ELF-1 (cell line): ENCODE results near the gene SHISA9.

Experiments
- DNase-seq: peaks from one replicate; pipeline ENCODE4 v3.0.0-alpha.2; 2016; ENCODE audit warnings: low read depth, low spot score

The SHISA9 gene

DNA sequence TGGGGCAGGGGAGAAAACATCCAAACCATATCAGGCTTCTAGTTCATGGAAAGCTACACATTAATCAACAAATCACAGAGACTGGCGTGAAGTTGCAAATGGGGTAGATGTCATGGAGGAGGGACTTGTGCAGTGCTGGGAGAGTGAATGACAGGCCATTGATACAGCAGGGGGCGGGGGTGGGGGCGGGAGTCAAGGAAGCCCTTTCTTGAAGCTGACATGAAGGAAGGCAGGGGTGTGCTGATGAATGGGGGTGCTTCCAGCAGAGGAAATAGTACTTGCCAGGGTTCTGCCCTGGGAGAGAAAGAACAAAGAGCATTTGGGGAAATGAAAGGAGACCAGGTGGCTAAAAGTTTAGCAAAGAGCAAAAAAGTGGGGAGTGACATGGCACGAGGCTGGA lies 269.9 kb downstream of the SHISA9 start:
- DNase-seq, result no peak

DNA sequence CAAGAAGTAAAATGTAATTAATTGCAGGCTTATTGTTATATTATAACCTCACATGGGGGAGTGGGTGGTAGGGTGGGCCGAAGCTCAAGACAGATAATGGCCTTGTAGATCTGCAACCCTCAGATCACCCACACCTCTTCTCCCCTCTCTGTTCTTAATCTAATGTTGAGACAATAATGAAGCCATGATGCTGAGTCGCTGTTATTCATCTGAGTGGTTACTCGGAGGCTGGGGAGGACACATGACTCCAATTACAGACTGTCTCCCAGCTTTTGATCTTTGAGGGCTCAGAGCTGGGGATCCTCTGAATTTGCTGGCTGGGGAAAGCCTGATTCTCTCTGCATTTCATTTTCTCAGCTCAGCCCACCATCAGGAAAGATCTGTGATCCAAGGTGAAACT lies 275.3 kb downstream of the SHISA9 start:
- no peak for DNase-seq

DNA sequence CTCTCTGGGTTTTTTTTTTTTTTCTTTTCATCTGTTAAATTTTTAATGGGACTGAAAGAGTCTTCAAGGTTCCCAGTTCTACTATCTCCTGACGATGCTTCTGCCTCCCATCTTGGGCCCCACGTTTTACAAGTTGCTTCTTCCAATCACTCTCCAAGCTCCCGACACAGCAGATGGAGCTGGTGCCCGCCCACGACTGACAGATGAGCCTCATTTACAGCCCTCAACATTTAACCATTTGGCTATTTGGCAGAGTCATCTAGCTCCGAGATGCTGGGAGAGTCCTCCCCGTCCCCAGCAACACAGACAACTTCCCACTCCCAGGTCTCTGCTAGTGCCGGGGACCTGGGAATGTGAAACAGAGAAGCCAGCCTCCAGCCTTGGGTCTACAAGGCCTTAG lies 276.9 kb downstream of the SHISA9 start:
- DNase-seq, result no peak

DNA sequence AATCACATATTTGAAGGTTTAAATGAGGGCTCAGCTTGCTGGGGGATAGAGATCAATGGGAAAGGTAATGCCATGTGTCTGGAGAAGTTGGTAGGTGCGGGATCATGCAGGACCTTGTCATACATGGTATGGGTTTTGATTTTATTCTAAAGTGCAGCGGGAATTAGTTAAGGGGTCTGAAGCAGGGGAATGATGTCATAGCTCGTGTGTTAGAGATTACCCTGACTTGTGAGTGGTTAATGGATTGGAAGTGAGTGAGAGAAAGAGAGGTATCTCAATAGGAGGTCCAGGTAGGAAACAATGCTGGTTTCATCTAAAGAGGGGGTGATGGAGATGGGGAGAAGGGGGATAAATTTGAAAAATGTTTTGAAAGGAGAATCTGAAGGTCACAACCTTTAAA lies 280.0 kb downstream of the SHISA9 start:
- DNase-seq, result no peak

DNA sequence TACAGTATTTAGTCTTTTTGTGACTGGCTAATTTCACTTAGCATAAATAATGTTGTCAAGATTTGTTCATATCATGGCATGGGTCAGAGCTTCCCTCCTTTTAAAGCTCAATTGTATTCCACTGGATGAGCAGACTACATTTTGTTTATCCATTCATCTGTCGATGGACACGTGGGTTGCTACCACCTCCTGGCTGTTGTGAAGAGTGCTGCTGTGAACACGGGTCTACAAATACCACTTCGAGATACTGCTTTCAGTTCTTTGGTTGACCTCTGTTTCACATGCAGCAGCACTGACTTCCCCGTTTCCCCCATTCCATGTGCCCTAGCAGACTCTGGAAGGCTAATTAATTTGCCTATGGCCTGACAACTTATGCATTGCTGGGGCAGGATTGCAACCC lies 285.4 kb downstream of the SHISA9 start:
- DNase-seq, result peak; percentile 19

DNA sequence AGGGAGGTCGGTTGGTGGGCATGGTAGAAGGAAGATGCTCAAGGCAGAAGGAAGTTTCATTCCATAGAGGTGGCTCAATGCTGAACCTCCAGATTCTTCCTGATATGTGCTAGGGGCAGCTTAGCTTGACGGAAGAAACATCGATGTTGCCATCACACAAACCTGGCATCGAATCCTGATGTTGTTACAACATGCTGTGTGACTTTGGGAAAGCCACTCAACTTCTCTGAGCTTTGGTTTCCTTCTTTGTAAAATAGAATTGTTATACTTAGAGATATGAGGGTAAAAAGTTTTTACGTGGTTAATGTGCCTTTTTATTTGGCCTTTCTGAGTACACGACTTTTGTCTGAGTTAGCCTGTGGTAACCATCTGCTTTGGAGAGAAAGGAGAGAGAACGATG lies 287.9 kb downstream of the SHISA9 start:
- DNase-seq, result no peak

DNA sequence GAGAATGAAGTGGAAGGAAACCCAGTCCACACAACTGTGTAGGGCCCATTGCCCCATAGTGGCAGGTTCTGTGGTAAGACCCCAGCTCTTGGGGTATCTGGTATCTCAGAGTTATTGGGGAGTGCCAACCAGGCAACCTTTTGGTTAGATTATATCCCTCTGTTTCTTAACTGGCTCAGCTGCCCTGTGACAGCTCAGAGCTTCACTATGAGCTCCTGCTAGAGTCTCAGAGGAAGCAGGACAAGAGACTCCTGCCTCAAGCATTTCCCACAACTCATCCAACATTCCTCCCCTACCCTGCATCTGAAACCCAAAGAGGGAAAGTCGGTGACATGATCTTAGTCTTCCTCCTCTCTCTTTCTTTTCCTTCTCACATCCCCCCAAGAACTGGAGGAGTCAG lies 292.3 kb downstream of the SHISA9 start:
- DNase-seq, result no peak

DNA sequence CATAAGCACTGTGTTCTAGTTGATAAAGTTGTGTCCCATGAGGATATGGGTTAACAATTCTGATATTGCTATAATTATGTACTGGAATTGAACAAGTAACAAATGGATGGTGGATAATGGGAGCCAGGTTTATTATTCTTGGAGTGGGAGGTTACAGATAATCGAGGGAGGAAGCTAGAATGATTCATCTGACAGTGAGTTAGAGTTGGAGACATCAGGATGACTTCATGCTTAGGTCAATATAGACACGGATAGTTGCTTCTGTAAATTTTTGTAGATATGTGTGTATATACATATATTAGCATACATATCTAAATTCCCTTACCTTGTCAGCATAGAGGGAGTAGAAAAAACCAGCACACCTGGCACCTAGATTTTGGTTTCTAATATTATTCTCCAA lies 293.4 kb downstream of the SHISA9 start:
- no peak for DNase-seq

DNA sequence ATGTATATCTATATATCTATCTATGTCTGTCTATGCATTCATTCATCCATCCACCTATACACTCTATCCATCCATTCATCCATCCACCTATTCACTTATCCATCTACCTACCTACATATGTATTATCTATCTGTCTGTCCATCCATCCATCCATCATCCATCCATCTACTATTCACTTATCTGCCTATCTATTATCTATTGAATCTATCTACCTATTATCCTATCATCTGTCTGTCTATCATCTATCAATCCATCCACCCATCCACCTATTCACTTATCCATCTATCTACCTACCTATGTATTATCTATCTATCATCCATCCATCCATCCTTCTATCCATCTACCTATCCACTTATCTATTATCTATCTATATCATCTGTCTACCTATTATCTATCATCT lies 302.3 kb downstream of the SHISA9 start:
- DNase-seq, result no peak

DNA sequence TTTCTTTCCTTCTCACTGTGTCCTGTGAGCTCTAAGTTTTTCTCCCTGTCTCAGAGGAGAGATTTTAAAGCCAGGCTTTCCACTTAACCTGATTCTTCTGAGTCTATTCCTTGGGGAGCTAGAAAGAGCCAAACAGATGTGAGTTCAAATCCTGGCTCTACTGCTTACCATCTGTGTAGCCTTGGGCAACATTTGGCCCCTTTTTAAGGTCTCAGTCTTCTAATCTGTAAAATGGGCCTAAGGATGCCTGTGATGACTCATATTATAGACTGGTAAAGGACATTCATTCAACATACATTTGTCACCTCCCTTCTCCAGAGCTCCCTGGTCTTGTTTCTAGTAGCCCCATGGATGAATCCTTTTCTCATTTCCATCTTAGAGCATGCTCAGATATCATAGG lies 304.0 kb downstream of the SHISA9 start:
- no peak for DNase-seq

DNA sequence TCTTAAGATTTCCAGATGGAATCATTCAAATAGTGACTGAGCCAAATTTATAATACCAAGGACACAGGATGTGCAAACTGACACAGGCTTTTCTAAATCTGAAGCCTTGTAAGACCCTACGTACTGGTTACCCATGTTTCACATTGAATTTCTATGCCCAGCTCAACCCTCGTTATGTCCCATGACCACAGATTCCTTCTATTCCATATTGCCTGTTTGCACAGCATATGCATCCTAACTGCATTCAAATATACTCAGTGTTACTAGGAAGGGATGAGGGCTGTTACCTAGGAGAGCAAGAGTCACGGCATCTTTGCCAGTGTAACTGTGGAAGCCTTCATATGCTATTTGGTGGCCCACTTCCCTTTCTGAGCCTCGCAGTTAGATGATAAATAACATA lies 305.2 kb downstream of the SHISA9 start:
- DNase-seq, result no peak

DNA sequence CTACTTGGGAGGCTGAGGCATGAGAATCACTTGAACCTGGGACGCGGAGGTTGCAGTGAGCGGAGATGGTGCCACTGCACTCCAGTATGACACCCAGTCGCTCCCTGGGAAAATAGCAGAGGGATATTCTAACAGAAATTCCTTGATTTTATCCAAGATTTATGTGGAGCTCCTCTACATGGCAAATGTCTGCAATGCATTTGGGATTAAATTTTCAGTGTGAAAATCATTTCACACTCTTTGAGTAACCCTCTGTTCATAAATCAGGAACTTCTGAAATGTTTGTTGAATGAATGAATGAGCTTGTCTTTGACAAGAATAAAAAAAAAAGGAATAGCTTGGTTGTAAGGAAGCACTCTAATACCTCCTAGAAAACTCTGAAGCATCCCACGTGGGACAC lies 305.8 kb downstream of the SHISA9 start:
- DNase-seq, result no peak

DNA sequence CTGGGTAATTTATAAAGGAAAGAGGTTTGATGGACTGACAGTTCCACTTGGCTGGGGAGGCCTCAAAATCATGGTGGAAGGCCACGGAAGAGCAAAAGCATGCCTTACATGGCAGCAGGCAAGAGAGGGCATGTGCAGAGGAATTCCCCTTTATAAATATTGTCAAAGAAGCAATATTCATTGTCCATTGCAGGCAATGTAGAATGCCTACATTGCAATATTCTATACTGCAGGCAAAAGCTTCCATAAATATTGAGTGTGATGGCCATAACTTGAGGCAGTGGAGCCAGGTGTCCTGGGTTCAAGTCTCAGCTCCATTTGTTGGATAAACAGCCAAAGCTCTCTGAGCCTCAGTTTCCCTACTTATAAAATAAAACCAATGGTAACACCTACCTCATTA lies 322.3 kb downstream of the SHISA9 start:
- DNase-seq, result no peak

DNA sequence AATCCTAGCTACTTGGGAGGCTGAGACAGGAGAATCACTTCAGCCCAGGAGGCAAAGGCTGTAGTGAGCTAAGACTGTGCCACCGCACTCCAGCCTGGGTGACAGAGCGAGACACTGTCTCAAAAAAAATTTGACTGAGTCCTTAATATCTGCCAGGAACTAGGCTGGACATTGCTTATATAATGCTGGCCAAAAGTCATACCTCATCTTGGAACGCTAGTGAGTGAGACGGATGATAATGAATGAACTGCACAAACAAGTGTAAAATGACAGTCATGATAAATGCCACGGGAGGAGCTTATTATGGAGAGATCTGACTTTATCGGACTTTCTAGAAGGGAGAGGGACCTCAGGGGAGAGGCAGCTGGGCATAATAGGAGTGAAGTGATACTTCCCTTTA lies 327.6 kb downstream of the SHISA9 start:
- no peak for DNase-seq

DNA sequence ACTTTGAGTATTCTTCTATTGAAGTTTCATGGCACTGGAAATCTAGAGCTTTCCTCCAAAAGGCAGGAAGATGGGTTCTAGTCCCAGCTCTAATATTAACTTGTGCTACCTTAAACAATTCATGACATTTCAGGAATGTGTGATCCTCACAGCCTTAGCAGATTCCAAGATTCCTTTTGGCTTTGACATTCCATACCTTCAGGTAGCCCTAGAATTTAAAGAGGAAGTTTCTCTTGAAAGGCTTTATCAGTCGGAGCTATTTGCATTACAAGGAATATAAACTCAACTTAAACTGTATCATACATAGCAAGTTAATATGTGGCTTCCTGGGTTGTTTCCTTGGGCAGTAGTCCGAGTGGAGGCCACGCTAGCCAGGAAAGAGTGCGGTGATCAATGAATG lies 330.0 kb downstream of the SHISA9 start:
- peak; percentile 30 for DNase-seq

DNA sequence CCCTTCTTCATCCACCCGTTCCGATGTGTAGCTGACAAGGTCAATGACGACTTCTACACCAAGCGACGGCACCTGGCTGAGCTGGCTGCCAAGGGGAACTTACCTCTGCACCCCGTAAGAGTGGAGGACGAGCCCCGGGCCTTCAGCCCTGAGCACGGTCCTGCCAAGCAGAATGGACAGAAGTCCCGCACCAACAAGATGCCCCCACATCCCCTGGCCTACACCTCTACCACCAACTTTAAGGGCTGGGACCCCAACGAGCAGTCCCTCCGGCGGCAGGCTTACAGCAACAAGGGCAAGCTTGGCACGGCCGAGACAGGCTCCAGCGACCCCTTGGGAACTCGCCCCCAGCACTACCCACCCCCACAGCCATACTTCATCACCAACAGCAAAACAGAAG lies 333.6 kb downstream of the SHISA9 start:
- no peak for DNase-seq

DNA sequence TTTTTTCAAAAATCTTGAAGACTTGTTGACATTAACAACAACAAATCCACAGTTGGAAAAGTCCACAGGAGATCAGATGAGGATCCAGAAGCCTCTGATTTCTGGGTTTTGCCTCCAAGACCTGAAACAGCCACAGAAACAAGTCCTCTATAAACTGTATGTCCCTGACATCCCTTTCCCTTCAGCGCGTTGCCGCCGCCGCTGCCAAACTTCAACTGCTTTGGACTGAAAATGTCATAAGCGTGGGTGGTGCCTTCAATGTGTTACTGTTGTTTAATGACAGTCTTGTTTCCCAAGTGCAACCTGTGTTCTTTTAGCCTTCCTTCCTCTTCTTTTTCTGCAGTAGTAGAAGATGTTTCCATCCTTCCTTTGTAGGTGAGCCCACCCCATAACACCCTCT lies 334.9 kb downstream of the SHISA9 start:
- DNase-seq, result no peak

DNA sequence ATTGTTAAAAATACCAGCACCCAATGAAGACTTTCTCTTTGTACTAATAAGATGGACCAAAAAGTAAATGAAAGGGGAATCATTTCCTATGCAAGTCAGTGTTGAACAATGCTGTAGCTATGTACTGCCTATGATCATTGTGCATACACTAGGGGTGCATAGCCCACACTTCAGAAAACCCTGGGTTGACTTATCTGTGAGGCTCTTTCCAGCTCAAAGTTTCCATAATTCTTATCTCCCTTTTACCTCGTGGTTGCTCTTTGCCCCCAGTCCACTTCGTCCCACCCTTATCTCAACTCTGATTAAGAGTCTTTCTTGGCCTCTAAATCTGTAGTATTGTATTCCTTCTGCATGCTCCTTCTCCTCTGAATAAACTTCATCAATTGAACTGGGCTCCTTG lies 336.8 kb downstream of the SHISA9 start:
- no peak for DNase-seq

DNA sequence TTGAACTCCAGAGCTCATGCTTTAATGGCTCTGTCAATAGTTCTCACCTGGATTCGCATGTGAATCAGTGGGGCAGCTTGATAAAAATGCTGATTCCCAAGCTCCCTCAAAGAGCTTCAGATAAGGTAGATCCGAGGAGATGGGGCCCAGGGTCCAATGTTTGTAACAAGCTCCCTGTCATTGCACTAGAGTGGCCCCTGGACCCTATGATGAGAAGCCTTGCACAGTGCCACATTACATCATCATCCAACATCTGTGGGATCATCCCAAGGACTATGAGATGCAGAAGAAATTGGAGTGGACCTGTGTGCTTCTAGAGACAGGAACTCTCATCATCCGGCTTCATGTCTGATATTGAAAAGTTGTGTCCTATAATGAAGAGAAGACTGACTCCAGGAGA lies 340.8 kb downstream of the SHISA9 start:
- no peak for DNase-seq

DNA sequence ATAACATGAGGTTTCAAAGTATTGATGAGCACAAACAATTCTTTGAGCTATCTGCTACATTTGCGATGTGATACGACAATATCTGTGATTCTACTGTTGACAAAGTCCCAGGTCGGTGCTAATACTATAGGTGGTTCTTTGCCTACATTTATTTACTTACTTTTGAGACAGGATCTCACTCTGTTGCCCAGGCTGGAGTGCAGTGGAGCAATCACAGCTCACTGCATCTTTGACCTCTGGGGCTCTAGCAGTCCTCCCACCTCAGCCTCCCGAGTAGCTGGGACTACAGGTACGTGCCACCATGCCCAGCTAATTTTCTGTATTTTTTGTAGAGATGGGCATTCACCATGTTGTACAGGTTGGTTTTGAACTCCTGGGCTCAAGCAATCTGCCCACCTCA lies 343.4 kb downstream of the SHISA9 start:
- DNase-seq, result no peak

DNA sequence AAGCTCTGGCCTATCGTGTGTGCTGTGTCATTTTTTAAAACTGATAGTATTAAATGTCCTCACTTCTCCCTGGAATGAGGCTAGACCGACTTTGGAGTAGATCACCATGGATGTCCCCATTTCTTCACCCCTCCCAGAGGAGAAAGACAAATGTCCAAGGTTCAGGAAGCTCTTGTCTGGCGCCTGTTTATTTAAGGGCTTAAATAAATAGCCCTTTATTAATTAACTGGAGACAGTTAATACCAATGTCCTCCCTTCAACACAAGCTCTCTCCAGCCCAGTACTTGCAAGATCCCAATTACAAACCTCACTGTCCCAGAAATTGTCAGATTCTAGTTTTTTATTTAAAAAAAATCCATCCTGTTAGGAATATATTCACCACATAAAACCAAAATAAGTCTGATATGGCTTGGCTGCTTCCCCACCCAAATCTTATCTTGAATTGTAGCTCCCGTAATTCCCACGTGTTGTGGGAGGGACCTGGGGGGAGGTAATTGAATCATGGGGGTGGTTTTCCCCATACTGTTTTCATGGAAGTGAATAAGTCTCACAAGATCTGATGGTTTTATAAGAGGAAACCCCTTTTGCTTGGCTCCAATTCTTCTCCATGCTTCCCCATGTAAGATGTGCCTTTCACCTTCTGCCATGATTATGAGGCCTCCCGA lies 344.4 kb downstream of the SHISA9 start:
- DNase-seq, result no peak

DNA sequence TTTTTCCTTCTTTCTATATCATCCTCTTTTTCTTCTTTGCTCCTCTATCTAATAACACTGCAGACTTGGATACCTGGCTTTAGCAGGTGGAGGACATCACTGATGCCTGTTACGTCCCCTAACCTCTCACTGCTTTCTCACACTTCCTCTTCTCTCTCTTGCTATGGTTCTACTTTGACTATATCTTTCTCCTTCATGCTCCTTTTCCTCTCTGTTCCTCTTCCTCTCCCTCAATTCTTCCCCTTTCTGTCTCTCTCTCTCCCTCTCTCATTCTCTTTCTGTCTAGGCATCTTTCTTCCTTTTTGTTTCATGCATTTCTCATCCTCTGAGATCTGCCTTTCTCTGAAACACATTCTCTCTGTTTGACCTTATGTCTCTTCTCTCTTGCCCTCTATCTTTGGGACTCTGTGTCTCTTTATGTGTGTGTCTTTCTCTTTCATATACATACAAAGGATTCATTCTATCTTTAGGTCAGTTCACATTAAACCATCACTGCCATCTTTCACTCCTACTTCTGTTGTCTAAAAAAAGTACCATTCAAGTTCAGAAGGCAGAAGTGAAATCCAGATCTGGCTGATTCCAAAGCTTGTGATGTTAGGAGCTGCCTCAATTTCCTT lies 353.7 kb downstream of the SHISA9 start:
- DNase-seq, result no peak

DNA sequence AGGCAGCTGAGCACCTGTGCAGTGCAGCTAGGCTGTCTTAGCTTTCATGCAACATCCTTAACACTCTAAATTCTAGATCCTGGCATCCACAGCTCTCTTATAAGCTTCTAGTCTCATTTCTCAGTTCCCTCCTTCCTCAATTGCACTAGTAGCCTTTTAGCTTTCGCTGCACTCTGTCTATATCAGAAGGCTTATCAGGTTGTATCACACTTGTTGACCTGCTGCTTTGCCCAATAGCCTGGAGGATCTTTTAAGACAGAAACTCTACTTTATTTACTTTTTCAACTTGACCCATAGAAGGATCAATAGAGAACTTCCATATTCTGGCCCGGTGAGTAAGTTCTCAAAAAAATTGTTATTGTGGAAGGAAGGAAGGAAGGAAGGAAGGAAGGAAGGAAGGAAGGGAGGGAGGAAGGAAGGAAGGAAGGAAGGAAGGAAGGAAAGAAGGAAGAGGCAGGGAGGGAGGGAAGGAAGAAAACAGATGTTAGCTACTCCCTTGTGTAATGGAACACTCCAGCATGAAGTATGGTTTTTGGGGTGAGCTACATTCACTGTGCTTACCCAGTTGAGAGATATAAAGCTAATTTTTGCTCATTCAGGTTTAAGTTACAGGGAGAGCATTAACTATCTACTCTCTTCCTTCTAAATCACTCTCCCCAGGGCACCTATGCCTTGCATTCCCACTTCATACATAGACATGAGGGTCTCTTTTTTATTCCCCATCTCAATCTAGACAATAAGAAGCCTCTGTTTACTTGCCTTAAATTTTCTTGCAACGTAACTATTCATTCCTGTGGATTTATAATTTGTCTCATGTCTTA lies 361.1 kb downstream of the SHISA9 start:
- no peak for DNase-seq
